Dedifferentiated amniotic fluid mesenchymal stem cell (primary cell): Measurements from ENCODE around the gene POLD2.

Experiments used
- DNase-seq: peaks from one replicate; pipeline ENCODE4 v3.0.0-alpha.2; 2016; ENCODE audit errors: extremely low spot score

POLD2 gene

DNA sequence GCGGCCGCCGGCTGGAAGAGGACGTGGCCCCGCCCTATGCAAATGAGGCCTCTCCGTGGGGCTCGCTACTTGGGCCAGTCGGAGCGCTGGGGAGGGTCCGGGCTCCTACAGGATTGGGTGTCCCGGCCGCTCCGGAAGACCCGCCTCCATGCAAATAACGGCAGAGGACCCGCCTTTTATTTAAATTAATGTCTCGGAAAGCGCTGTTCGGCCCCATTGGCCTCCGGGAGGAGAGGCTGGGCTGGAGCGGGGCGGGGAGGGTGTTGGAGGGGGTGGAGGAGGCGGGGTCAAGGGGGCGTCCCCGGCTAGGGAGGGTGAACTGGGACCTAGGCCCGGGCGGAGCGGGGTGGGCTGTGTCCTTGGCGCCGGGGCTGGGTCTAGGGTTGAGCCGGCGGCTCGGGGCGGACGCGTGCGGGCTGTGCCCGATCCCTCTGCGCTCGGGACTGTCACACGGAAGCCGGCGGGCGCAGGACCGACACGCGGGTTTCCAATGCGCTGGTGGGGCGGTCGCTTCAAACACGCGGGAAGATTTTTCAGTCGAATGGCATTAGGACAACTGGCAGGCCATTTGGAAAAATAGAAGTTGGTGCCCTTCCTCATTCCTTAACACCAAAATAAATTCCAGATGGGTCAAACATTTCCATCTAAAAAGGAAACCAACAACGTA, 40.7 kb downstream of the POLD2 start:
- peak; percentile 99 for DNase-seq

DNA sequence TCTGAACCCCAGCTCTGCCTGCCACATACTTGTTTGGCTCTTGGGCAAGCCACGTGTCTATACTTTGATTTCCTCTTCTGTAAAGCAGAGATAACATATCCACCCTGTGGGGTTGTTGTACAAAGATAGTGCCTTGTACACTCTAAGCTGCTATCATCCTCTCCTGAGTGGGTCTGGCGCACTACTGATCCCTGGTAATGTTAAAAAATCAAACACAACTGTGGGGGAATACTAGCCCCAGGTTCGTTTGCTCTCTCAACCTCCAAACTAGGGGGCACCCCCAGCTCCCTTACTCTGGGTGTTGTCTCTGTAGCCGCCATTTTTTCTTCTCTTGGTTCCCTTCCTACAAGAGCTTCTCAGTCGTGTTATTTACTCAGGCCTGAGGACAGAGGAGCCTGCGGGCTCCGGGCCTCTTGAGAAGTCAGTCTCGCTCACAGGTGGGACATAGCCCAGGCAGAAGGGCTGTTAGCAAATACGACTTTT, 42.0 kb downstream of the POLD2 start:
- DNase-seq = no peak

DNA sequence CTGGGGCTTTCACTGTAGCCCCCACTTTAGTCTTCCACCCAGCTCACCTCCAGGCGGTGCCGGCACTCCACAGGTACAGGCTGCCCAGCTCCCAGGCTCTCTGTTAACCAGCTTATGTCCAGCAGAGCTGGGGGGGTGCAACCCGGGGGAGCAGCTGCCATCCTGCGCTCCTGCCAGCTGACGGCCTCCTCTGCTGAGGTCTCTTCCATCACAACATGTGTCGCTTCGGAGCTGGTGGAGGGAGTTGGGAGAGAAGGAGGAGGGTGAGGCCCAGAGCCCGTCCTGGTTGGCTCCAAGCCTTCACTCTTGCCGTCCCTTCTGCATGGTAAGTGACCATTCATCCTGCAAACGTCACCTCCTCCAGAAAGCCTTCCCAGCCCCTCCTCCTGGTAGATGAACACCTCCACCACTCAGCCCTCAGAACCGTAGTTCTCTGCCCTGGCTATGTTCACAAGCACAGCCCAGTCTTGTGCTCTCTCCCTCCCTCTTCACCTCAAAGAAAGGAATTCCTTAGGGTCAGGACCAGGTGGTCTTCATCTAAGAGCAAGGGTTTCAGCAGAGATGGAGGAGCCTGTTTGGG, 42.6 kb downstream of the POLD2 start:
- no peak for DNase-seq

DNA sequence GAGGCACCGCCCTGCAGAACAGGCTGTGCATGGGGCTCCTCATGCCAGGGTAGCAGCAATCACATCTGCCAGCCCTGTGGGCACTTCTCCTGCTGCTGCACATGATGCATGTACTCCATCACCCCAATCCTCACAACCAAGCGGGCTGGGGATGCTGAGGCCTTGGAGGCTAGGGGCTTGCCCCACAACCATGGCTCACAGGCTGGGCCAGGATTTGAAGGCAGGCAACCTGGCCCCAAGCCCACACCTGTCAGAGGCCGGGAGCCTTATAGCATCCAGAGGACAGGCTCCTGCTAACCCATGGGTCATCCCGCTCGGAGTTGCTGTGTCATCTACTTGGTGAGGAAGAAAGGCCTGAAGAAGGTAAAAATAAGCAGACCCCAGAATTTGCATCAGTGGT, 43.2 kb downstream of the POLD2 start:
- DNase-seq = no peak

DNA sequence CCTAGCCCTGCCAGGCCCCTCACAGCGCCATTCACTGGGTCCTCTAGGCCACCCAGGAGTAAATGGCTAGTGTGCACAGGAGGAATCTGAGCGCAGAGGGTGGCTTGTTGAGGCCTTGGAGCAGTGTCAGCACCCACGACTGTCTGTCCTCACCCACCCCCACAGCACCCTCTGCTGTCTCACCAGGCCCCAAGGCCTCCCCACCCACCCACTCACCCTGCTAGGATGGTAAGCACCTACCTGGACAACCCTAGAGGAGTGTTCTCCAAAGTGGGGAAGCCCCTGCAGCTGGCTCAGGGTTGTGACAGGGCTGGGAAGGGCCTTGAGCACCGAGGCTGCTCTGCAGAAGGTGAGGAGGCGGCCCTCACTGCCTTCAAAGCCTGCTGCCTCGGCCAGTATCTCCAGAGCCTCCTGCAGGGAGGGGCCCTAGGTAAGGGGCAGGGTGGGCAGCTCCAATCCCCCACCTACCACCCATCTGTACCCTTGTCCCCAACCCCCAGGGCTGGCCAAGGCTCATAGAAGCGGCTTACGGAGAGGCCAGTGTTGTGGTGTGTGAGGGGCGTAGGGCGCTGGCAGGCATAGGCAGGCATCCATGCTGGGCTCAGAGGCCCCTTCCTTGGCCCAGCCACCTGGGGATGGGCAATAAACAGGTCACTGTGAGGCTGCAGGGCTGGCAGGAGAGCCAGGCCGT, 43.9 kb downstream of the POLD2 start:
- no peak for DNase-seq

DNA sequence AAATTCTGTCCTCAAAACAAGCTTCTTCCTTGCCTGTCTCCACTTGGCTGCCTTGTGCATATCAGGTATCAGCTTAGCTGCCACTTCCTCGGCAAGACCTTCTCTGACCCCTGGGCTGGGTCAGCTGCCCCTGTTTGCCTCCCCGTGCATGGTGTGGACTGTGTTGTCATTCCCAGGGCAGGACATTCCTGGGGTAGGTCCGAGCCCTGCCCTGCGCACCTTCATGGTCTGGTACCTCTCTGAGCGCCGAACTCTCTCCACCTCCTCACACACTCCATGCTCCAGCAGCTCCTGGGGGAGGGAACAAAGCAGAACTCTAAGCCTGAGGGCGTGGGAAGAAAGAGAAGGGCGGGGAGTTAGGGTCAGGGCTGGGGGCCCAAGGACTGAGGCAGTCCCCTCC, 44.8 kb downstream of the POLD2 start:
- DNase-seq = no peak

DNA sequence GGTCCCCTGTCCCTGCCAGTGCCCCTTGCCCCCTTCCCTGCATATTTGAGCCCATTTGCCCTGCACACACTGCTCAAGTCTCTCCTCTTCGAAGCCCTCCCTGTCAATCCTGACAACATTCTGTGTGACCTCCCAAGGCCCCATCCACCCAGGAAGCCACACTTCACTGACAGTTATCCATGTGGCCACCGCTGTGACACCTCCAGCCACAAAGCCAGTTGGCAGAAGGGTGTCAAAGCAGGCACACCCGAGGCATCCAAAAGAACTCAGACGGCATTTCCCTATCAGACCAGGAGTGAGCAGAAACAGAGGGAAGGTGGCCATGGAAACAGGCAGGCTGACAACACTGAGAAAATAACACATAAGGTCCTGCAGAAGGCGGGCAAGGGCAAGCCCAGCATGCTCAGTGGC, 45.7 kb downstream of the POLD2 start:
- DNase-seq = no peak

DNA sequence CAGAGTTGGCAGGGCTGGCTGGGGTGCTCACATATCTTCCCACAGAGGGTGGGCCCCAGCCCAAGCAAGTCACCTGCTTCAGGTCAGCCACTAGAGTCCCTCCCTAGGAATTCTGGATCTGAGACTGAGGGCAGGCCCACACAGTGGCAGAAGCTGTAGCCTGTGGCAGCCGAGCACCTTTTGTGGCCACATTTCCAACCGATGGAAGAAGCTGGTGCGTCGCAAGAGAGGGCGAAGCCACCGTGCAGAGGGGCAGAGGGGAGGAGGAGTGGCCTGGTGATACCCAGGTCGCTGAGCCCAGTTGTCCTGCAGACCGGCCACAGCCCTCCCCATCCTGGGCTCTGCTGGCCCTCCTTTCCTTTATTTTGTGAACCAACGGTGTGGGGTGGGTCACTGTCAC, 46.3 kb downstream of the POLD2 start:
- DNase-seq = no peak

DNA sequence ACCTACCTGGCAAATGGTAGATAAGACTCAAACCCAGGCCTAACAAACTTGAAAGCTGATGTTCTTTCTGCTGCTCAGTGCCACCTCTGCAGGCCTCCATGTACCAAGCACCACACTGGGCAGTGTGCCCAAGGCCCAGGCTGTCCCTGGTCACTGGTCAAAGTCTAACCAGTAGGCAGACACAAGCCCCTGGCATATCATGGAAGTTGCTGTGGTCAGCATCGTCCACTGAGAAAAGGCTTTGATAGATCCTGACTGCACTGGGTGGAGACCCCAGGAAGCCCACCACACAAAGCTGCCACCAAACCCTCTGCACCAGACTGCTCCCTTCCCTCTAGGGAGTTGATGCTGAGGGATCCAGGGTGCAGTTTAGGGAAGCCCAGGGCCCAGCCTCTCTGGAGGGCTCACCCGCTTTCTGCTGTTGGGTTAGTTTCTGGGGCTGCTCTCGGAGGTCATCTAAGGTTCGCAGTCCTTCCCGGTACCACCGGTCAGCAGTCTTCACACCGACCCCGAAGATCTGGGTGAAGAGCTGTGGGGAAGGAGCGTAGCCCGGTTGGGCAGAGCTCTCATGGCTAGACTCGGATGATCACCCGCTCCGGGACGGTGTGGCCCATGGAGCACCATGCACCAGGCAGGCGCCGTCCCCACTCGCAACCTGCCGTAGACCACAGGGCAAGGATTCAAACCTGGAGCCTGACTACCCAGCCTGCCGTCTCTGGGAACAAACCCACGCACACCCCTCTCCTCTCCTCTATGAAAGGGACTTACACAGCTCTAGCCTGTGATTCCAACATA, 47.0 kb downstream of the POLD2 start:
- DNase-seq = no peak

DNA sequence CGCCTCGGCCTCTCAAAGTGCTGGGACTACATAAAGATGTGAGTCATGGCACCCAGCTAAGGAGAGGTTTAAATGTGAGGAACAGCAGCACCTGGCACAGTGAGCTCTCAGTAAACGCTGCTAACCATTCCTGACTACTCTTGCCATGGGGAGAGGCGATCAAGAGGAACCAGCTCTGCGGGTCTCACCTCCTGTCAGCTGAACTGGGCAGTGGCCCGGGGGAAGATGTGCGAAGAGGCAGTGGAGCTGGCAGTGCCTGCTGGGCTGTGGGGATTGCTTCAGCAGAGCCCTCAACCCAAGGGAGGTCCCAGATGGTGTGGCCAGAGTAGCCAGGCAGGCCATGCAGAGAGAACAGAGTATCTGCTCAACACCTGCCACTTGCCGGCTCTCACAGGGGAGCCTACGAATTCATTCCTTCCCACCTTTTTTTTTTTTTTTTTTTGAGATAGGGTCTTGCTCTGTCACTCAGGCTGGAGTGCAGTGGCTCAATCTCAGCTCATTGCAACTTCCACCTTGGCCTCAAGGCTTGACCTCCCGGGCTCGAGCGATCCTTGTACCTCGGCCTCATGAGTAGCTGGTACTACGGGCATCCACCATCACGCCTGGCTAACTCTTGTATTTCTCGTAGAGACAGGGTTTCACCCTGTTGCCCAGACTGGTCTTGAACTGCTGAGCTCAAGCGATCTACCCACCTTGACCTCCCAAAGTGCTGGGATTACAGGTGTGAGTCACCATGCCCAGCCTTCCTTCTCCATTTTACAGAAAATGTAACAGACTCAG, 47.9 kb downstream of the POLD2 start:
- no peak for DNase-seq

DNA sequence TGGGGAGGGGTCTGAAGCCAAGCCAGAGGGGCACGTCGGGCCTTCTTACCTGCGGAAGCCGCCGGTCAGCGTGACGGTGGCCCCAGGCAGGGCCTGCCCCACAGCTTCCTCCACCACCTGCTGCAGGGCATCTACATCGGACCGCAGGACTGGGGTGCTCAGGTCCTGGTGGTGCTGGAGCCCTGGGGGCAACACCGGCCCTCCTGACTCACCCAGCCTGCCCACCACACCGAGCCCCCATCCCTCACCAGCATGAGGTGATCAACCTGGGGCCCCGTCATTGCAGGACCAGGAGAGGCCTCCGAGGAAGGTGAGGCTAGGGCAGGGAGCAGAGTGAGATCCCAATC, 49.0 kb downstream of the POLD2 start:
- DNase-seq = no peak

DNA sequence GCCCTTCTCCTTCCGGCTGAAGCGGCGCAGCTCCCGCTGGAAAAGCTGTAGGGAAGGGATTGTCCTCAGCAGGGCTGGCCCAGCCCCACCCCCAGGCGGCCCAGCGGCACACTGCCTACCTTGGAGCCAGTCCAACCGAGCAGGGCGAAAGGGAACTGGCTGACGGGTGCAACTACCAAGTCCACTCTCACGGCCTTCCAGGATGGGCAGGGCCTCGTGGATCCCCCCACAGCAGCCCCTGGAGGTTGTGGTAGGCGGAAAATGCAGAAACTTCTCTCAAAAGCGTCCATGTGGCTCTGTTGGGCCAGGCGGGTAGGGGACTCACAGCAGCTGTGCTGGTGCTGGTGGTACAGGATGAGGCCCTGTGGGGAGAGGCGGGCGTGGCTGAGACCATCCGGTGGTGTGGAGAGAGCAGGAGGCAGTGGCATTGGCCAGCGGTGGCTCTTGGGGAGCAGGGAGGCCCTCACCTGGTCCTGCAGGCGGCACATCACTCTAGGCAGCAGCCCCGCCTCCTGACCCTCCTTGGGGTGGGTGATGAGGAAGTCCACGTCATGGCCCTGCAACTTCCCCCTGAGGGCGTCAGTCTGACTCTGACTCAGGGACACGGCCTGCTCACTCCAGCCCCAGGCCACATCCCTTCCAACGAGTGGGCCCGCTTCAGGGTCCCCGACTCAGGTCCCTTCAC, 49.5 kb downstream of the POLD2 start:
- DNase-seq = no peak

DNA sequence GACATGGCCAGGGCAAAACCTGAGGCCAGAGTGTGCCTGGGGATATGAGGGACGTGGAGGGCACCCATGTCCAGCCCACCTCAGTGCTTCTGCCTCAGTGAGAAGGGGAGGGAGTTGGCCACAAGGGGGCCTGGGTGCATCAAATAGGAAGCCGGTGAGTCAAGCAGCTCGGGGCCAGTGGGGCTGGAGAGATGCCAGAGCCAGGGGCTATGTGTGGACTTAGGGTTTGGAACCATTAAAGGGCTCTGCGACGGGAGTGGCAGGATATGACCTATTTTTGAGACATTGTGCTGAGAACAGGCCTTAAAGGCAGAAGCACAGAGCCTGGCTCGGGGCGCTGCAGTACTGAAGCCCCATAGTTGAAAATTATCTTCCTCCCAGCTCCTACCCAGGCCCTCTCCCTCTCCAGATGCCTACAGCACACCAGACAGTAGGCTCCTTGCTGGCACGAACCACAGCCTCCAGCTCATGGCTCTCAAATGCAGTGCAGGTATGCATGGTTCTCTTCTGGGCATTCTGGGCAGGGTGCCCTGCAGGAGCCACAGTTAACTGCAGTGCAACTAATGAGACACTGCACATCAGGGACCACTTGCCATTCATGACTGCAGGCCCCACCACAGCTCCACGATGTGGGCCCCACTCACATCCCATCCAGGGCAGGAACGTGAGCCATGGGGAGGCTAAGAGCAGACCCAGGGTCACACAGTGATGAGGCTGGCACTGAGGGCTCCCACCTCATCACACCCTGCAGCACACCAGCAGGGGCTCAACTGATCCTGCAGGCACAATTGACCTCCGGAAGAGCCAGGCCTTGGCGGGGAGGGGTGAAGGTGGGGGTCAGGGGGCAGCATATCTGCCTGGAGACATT, 50.8 kb downstream of the POLD2 start:
- peak; percentile 76 for DNase-seq

DNA sequence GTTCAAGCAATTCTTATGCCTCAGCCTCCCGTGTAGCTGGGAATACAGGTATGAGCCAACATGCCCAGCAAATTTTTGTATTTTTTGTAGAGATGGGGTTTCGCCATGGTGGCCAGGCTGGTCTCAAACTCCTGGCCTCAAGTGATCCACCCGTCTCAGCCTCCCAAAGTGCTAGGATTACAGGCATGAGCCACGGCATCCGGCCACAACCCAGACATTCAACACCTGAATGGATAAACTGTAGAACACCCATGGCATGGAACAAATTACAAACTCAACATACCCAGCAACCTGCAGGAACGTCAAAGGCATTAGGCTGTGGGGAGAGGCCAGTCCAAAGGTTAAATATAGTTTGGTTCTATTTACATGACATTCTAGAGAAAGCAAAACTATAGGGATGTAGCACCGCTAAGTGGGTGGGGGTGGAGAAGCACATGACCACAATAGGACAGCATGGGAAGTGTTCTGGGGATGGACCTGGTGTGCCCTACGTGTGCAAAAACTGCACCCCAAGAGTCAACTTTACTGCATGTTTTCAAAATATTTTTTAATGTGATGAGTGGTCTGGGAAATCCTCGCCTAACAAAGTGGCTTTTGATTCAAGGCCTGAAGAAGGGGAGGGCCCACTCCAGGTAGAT, 51.5 kb downstream of the POLD2 start:
- no peak for DNase-seq

DNA sequence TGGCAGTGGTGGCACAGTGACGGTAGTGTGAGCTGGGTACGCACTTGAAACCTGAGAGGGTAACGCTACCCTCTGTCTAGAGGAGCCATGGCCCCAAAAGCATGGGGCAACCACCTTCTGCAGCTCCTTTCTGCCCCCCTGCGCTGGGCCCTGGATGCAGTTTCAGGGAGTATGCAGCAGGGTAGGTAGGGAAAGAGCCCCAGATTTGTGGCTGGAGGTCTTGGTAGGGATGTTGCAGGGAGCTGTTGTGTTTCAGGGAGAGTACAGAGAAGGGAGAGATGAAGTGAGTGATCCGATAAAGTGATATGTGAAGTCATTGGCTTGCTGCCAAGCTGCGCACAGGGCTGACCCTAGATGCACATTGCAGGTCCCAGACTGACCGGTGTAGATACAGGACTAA, 55.3 kb downstream of the POLD2 start:
- no peak for DNase-seq

DNA sequence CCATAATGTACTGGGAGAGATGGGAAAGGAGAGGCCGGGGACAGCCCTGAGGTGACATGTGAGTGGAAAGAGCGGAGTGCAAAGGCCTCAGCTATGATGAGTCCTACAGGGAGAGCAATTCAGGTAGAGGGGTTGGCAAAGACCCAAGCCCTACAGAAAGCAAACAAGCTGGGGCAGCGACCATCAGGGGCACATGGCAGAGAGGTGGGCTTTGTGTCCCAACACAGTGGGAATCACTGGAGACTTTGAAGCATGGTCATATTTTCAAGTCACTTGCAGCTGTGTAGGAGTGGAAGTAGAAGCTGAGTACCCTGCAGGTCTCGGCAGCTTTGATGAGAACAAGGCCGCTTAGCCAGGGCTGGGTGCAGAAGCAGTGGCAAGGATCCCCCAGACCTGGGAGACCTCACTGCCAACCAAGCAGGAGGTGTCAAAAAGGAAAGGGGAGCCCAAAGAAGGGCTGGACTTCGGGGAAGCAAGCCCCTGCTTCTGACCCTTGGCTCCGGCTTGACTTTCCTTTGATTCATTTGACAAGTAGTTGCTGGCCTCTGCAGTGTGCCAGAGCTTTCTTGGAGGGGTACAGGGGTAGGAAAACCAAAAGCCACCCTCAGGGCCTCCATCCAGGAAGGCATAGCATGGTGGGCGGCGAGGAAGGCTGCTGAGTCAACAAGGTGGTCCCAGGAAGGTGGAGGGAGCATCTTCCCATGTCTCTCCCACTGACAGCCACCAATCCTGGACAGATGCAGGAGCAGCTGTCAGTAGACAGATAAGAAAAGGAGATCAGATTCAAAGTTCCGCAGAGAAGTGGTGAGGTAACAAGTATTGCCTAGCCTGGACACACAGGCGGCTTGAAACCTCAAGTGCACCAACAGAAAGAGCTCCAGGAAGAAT, 56.0 kb downstream of the POLD2 start:
- DNase-seq = no peak

DNA sequence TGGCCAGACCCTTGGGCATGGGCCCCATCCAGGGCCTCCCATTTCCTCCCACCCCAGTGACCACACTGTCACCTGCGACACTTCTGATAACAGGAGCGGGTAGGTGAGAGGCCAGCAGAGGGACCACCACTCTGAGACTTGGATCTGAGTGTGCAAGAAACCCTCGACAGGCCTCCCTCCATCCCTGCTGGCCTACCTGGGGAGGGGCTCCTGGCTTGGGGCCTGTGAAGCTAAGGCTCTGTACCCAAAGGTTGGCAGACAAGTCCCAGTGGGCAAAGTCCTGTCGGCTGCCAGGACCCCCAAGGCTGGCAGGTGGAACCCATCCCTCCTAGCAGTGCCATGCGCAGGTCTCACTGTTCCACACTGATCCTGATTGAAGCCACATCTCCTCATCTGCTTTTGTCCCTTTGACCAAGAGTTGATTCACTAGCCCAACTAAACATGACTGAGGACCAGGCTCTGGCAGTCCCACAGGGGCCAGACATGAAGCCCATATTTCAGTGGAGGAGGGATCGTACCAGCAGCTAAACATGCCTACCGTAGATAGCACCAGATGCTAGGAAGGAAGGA, 56.8 kb downstream of the POLD2 start:
- DNase-seq = no peak

DNA sequence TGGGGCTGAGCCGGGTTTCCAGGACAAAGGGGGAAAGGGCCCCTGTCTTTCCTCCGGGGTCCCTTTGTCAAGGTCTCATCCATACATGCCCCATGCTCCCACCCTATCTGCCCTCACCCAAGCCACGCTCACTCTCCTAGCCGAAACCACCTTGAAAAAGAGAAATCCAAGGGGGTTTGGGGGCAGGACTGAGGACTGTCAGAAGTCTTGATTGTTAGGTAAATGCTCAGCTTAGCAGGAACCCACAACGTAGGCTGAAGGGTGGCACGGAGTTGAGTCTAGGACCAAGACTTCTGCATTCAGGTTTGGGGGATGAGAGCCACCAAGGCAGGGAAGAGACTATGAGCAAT, 57.3 kb downstream of the POLD2 start:
- DNase-seq = no peak
